CD8-positive, alpha-beta memory T cell (primary cell): ENCODE measurements around the gene PCDH9. TPM values are rescaled to one million over a fixed set of nuclear protein-coding genes. Genes with fewer than 3 reads are reported as not detected.

Source experiments
- CTCF ChIA-PET: fragments of 350-600 bp; sonication (Branson Sonifier 250); formaldehyde crosslinking; loops from one replicate; lab custom pipeline; 2021; ENCODE audit warnings: antibody characterized with exemption; lab: Charles Lee
- POLR2A ChIA-PET: fragments of 350-600 bp; sonication (Branson Sonifier 250); formaldehyde crosslinking; loops from one replicate; lab custom pipeline; 2021; ENCODE audit warnings: antibody characterized with exemption; lab: Charles Lee
- DNase-seq, 5 donors: peaks; one replicate each; pipeline versions ENCODE4 v3.0.0 to v3.0.0-alpha.2; 2020 to 2022; ENCODE audit warnings: mixed read lengths in 1 of 5
- H3K27ac ChIP-seq: one replicate; pipeline ENCODE4 v1.7.0; 2013; ENCODE audit warnings: low read depth, mild to moderate bottlenecking, low read length, moderate library complexity
- H3K27me3 ChIP-seq: 2 replicates; pipeline ENCODE4 v1.7.0; 2013; ENCODE audit warnings: low read length, mild to moderate bottlenecking; ENCODE audit not compliant: insufficient read depth, poor library complexity, severe bottlenecking
- H3K36me3 ChIP-seq: 2 replicates; pipeline ENCODE4 v1.7.0; 2013; ENCODE audit warnings: mild to moderate bottlenecking, low read length, moderate library complexity; ENCODE audit not compliant: insufficient read depth
- H3K4me1 ChIP-seq: 2 replicates; pipeline ENCODE4 v1.7.0; 2013; ENCODE audit warnings: mild to moderate bottlenecking, low read length, moderate library complexity; ENCODE audit not compliant: insufficient read depth
- H3K4me3 ChIP-seq: 2 replicates; pipeline ENCODE4 v1.7.0; 2013; ENCODE audit warnings: mild to moderate bottlenecking, low read length
- H3K9me3 ChIP-seq: 2 replicates; pipeline ENCODE4 v1.7.0; 2013; ENCODE audit warnings: mild to moderate bottlenecking, low read length
- H3K27ac Mint-ChIP-seq, 8 donors: one replicate each; pipeline ENCODE4 v1.8.0; 2020 to 2021; ENCODE audit warnings: mixed read lengths in 8 of 8, mild to moderate bottlenecking in 6 of 8, inconsistent platforms in 3 of 8, moderate library complexity in 3 of 8
- H3K27me3 Mint-ChIP-seq, 2 donors: one replicate each; pipeline ENCODE4 v1.8.0; 2020 to 2021; ENCODE audit warnings: mixed read lengths in 2 of 2, mild to moderate bottlenecking in 1 of 2, moderate library complexity in 1 of 2
- H3K36me3 Mint-ChIP-seq, 3 donors: one replicate each; pipeline ENCODE4 v1.8.0; 2020 to 2021; ENCODE audit warnings: mixed read lengths in 3 of 3, inconsistent platforms in 1 of 3, mild to moderate bottlenecking in 1 of 3
- H3K4me1 Mint-ChIP-seq, 3 donors: one replicate each; pipeline ENCODE4 v1.8.0; 2020 to 2021; ENCODE audit warnings: mixed read lengths in 3 of 3, inconsistent platforms in 1 of 3, mild to moderate bottlenecking in 1 of 3
- H3K4me3 Mint-ChIP-seq, 7 donors: one replicate each; pipeline ENCODE4 v1.8.0; 2020 to 2021; ENCODE audit warnings: mixed read lengths in 7 of 7, mild to moderate bottlenecking in 6 of 7, moderate library complexity in 4 of 7, inconsistent platforms in 2 of 7
- H3K9me3 Mint-ChIP-seq, 5 donors: one replicate each; pipeline ENCODE4 v1.8.0; 2020 to 2022; ENCODE audit warnings: mixed read lengths in 5 of 5, mild to moderate bottlenecking in 3 of 5, moderate library complexity in 2 of 5, inconsistent platforms in 1 of 5
- polyA plus RNA-seq: library from polyadenylated mRNA; unstranded; fragments of 300-500 nt; fragmentation: Illumina TruSeq; gene quantifications from one replicate; pipeline ENCODE4 v1.2.3, GENCODE V29; 2021
- total RNA-seq, 2 experiments: library from RNA; stranded (reverse); gene quantifications; one replicate each; pipeline ENCODE4 v1.2.3, GENCODE V29; 2021

The PCDH9 gene
- total and polyA plus RNA-seq, 3 experiments from 2014 or later = 0.09 to 0.21 (median 0.16) TPM

DNA sequence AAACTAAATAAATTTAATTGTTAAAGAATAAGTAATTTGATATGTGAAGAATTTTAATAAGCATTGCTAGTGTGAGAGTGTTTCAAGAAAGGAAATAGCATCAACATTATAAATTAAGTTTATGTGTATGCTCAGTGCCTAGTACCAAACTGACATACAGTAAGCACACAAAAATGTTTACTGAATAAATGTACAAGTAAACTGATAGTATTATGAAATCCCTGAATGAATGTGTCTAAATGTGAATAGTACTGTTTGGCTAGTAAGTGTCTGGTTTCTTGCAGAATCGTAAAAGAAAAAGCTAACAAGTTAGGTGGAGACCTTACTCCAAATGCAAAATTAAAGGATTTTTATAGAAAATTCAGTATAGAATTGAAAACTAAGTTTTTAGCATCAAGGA is 233.6 kb downstream of the PCDH9 start:
- Mint-ChIP-seq H3K27ac (no peak overlapping the region), H3K27me3 (no peaks in the 10 kb centered on the region), H3K4me3 (no peak overlapping the region), H3K36me3 (no peaks in the 10 kb centered on the region), H3K4me1 (no peaks in the 10 kb centered on the region), H3K9me3 (peaks cover 2 to 17% (median 7%) of the 10 kb centered on the region in 5 donors)
- no peak overlapping the region for H3K27ac ChIP-seq
- H3K9me3 ChIP-seq = no peaks in the 10 kb centered on the region
- no peak for DNase-seq
- H3K36me3 ChIP-seq = no peaks in the 10 kb centered on the region
- no peaks in the 10 kb centered on the region for H3K4me1 ChIP-seq
- CTCF ChIA-PET = no interaction called here
- H3K4me3 ChIP-seq = no peak overlapping the region
- POLR2A ChIA-PET = no interaction called here
- no peaks in the 10 kb centered on the region for H3K27me3 ChIP-seq

DNA sequence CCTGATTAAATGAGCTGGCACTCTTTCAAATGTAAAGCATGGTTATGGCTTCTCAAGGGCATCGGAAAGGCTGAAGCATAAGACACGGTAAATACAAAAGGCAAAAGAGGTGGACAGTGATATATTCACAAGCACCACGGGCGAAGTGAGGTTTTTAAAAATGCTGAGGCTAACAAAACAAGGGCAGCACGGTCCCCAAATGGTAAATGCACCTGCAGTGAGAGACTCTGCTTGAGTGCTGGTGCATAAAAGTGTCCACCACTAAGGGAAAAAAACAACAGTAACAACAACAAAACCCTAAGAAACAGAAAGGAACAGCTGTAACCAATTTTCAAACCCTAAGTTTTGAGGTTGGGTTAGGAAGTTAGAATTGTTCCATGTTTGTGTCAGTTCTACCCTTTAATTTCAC is 234.9 kb downstream of the PCDH9 start:
- ChIA-PET POLR2A (no interaction called here), CTCF (no interaction called here)
- Histone ChIP-seq H3K27ac (no peak overlapping the region), H3K27me3 (no peaks in the 10 kb centered on the region), H3K4me3 (no peak overlapping the region), H3K36me3 (no peaks in the 10 kb centered on the region), H3K9me3 (no peaks in the 10 kb centered on the region), H3K4me1 (no peaks in the 10 kb centered on the region)
- H3K27ac Mint-ChIP-seq = no peak overlapping the region
- no peaks in the 10 kb centered on the region for H3K36me3 Mint-ChIP-seq
- no peaks in the 10 kb centered on the region for H3K4me1 Mint-ChIP-seq
- peaks cover 2 to 18% (median 7%) of the 10 kb centered on the region in 5 donors for H3K9me3 Mint-ChIP-seq
- no peaks in the 10 kb centered on the region for H3K27me3 Mint-ChIP-seq
- H3K4me3 Mint-ChIP-seq = no peak overlapping the region
- no peak for DNase-seq

DNA sequence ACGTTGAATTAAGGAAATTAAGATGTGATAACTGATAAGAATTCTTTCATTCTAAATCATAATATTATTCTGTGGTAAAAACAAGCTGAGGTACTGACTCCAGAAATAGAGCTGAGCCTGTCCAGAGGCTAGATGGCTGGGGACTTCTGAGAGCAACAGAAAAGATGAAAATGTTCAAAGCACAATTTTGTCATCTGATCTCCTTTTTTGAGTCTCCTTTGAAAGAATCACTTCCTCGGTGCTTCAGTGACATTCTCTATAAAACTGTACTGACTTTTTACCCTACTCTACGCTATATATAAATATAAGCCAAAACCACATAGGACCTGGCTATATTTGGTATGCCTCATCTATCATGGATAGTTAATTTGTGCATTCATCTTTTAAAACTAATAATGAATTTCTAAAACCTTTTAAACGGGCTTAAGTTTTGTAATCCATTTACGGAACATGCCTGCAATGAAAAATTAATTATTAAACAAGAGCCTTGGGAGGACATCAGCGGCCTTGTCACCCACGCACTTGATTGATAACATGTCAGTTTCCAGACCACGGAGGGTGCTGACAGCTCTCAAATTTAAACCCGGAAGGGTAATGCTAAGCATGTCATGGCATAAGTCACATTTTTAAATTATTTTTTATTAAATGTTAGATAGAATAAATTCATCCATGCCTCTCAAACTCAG is 235.5 kb downstream of the PCDH9 start:
- Histone ChIP-seq H3K27me3 (no peaks in the 10 kb centered on the region), H3K27ac (no peak overlapping the region), H3K9me3 (no peaks in the 10 kb centered on the region), H3K4me3 (no peak overlapping the region), H3K4me1 (no peaks in the 10 kb centered on the region), H3K36me3 (no peaks in the 10 kb centered on the region)
- no peaks in the 10 kb centered on the region for H3K4me1 Mint-ChIP-seq
- H3K36me3 Mint-ChIP-seq = no peaks in the 10 kb centered on the region
- H3K9me3 Mint-ChIP-seq = peaks cover 2 to 18% (median 7%) of the 10 kb centered on the region in 5 donors
- POLR2A ChIA-PET = no interaction called here
- no peak overlapping the region for H3K27ac Mint-ChIP-seq
- no peak for DNase-seq
- CTCF ChIA-PET = no interaction called here
- no peaks in the 10 kb centered on the region for H3K27me3 Mint-ChIP-seq
- H3K4me3 Mint-ChIP-seq = no peak overlapping the region

DNA sequence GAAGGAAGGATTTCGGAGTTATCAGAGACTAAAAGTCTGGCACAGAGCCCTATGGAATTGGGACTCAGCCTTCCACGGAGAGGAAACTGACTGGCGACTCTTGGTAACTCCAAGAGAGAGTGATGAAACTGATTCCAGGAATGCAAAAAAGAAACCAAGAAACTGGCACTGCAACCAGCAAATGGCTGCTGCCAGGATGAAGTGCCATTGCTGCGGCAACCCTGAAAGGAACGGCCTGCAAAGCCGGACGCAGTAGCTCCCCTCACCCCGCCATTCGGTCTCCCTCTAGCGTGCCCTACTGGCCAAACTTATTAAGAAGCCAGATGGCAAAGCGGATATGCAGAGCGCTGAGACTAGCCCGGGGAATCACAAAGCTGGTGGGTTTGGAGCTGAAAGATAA is 236.0 kb downstream of the PCDH9 start:
- POLR2A ChIA-PET = no interaction called here
- no peaks in the 10 kb centered on the region for H3K9me3 ChIP-seq
- H3K36me3 ChIP-seq = no peaks in the 10 kb centered on the region
- no peak overlapping the region for H3K27ac ChIP-seq
- no peaks in the 10 kb centered on the region for H3K27me3 ChIP-seq
- Mint-ChIP-seq H3K27me3 (no peaks in the 10 kb centered on the region), H3K4me3 (no peak overlapping the region), H3K36me3 (no peaks in the 10 kb centered on the region), H3K4me1 (no peaks in the 10 kb centered on the region), H3K9me3 (peaks cover 2 to 18% (median 7%) of the 10 kb centered on the region in 5 donors), H3K27ac (no peak overlapping the region)
- no peak overlapping the region for H3K4me3 ChIP-seq
- CTCF ChIA-PET = no interaction called here
- no peaks in the 10 kb centered on the region for H3K4me1 ChIP-seq
- peak in 1 of 5 donors; percentile 39 for DNase-seq

DNA sequence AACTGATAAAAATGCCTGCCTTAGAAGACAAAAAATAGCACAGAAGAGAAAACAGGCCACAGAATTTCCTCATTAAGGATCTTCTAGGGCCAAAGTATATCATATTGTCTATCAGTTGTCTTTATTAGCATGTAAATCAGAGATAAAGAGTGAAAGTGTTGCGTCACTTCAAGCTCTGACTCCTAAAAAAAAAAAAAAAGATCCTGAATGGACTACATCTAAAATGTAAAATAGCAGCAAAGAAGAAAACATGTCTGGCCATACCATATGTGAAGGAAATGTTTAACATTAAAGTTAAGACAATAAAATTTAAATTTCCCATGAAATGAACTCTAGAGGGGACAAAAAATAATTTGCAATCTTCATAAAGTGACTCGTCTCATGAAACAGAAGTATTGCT is 237.4 kb downstream of the PCDH9 start:
- no peaks in the 10 kb centered on the region for H3K36me3 Mint-ChIP-seq
- H3K4me3 Mint-ChIP-seq = no peak overlapping the region

DNA sequence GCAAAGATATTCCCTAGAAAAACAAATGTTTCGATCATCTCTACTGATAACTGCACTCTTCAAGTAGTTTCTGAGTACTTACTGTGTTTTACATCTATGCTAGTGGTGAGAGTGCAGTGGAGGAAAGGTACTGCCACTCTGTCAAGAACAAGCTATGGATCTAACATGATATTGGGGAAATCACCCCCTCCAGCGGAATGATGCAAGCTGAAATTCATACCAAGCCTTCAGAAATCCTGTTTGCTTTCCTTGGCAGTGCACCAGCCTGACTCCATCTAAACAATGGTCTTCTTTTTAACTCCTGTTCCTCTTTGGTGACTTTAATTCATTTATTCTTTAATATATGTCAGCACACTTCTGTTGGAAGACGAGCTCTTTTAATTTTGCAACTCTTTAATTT is 238.0 kb downstream of the PCDH9 start:
- Histone ChIP-seq H3K27ac (no peak overlapping the region), H3K36me3 (no peaks in the 10 kb centered on the region), H3K4me3 (no peak overlapping the region), H3K4me1 (no peaks in the 10 kb centered on the region), H3K27me3 (no peaks in the 10 kb centered on the region), H3K9me3 (no peaks in the 10 kb centered on the region)
- H3K27me3 Mint-ChIP-seq = no peaks in the 10 kb centered on the region
- H3K4me1 Mint-ChIP-seq = no peaks in the 10 kb centered on the region
- POLR2A ChIA-PET = no interaction called here
- no peaks in the 10 kb centered on the region for H3K36me3 Mint-ChIP-seq
- DNase-seq = no peak
- H3K27ac Mint-ChIP-seq = no peak overlapping the region
- CTCF ChIA-PET = no interaction called here
- peaks cover 0 to 8% (median 2%) of the 10 kb centered on the region in 5 donors for H3K9me3 Mint-ChIP-seq
- no peak overlapping the region for H3K4me3 Mint-ChIP-seq

More for the DNA sequence above, 237.4 kb downstream of the PCDH9 start:
- no peaks in the 10 kb centered on the region for H3K4me1 Mint-ChIP-seq
- POLR2A ChIA-PET = no interaction called here
- H3K27me3 Mint-ChIP-seq = no peaks in the 10 kb centered on the region
- no peaks in the 10 kb centered on the region for H3K27me3 ChIP-seq
- no peaks in the 10 kb centered on the region for H3K4me1 ChIP-seq
- no peak overlapping the region for H3K4me3 ChIP-seq
- CTCF ChIA-PET = no interaction called here
- no peaks in the 10 kb centered on the region for H3K9me3 ChIP-seq
- H3K27ac Mint-ChIP-seq = no peak overlapping the region
- no peaks in the 10 kb centered on the region for H3K36me3 ChIP-seq
- no peak for DNase-seq
- H3K27ac ChIP-seq = no peak overlapping the region
- peaks cover 0 to 8% (median 2%) of the 10 kb centered on the region in 5 donors for H3K9me3 Mint-ChIP-seq

DNA sequence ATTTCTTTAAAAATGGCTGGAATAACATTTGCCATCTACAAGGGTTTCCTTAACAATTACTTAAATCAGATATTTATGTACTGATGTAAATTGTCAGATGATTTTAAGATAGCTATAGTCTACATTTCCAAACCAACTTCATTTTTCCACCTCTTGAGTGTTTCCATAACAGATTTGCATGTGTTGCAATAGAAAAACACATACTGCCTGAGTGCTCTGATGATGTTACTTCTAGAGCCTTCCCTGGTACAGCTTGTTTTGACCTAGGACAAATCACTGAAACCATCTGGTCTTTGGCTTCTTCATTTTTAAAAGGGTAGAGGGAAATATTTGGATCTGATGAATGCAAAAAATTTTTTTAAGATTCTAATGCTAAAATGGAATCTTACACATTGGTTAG is 245.9 kb downstream of the PCDH9 start:
- no peak for DNase-seq
- no peaks in the 10 kb centered on the region for H3K36me3 Mint-ChIP-seq
- ChIA-PET CTCF (no interaction called here), POLR2A (no interaction called here)
- Histone ChIP-seq H3K4me1 (no peaks in the 10 kb centered on the region), H3K27ac (no peak overlapping the region), H3K27me3 (no peaks in the 10 kb centered on the region), H3K36me3 (no peaks in the 10 kb centered on the region), H3K9me3 (no peaks in the 10 kb centered on the region), H3K4me3 (no peak overlapping the region)
- peaks cover 0 to 5% (median 3%) of the 10 kb centered on the region in 5 donors for H3K9me3 Mint-ChIP-seq
- no peak overlapping the region for H3K4me3 Mint-ChIP-seq
- no peaks in the 10 kb centered on the region for H3K4me1 Mint-ChIP-seq
- H3K27ac Mint-ChIP-seq = no peak overlapping the region
- H3K27me3 Mint-ChIP-seq = no peaks in the 10 kb centered on the region

DNA sequence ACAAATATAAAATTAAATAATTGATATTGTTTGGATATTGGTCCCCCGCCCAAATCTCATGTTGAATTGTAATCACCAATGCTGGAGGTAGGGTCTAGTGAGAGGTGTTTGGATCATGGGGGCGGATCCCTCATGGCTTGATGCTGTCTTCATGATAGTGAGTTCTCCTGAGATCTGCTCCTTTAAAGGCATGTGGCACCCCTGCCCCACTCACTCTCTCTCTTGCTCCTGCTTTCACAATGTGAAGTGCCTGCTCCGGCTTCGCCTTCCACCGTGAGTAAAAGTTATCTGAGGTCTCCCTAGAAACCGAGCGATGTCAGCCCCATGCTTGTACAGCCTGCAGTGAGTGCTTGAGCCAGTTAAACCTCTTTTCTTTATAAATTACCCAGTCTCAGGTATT is 248.2 kb downstream of the PCDH9 start:
- no peak overlapping the region for H3K27ac Mint-ChIP-seq
- no peaks in the 10 kb centered on the region for H3K36me3 Mint-ChIP-seq
- peaks cover 2 to 5% (median 4%) of the 10 kb centered on the region in 5 donors for H3K9me3 Mint-ChIP-seq
- Histone ChIP-seq H3K4me1 (no peaks in the 10 kb centered on the region), H3K36me3 (no peaks in the 10 kb centered on the region), H3K27ac (no peak overlapping the region), H3K9me3 (no peaks in the 10 kb centered on the region), H3K4me3 (no peak overlapping the region), H3K27me3 (no peaks in the 10 kb centered on the region)
- no peaks in the 10 kb centered on the region for H3K4me1 Mint-ChIP-seq
- H3K4me3 Mint-ChIP-seq = no peak overlapping the region
- H3K27me3 Mint-ChIP-seq = no peaks in the 10 kb centered on the region
- CTCF ChIA-PET = no interaction called here
- POLR2A ChIA-PET = no interaction called here
- DNase-seq = no peak
